ENCODE data around the gene OSBPL6.

DNA sequence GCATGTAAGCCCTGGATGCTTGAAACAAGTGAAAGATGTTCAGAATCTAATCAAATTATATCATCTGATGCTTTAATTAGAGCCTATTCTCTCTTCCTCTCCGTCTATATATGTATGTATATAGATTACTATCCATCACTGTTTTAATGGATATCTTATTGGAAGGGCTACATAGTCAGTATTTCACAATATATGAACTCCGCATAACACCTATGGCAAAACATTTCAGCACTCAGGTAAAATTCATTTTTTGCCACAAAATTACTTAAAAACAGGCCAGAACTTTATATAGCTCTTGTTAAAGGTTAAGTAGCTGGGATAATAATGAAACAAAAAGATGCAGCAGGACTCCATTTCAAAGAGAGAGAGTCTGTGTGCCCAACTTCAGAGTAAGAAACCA is 258.0 kb downstream of the OSBPL6 start:
- TF ChIP-seq, protein P1, sequence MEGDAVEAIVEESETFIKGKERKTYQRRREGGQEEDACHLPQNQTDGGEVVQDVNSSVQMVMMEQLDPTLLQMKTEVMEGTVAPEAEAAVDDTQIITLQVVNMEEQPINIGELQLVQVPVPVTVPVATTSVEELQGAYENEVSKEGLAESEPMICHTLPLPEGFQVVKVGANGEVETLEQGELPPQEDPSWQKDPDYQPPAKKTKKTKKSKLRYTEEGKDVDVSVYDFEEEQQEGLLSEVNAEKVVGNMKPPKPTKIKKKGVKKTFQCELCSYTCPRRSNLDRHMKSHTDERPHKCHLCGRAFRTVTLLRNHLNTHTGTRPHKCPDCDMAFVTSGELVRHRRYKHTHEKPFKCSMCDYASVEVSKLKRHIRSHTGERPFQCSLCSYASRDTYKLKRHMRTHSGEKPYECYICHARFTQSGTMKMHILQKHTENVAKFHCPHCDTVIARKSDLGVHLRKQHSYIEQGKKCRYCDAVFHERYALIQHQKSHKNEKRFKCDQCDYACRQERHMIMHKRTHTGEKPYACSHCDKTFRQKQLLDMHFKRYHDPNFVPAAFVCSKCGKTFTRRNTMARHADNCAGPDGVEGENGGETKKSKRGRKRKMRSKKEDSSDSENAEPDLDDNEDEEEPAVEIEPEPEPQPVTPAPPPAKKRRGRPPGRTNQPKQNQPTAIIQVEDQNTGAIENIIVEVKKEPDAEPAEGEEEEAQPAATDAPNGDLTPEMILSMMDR (IDR thresholded peaks at IDR 0.05; ENCODE audit: borderline replicate concordance, extremely low read depth, low read length, poor library complexity, severe bottlenecking), result no peak
- TF ChIP-seq EZH2 (IDR thresholded peaks at IDR 0.05; ENCODE audit: borderline replicate concordance, low read depth, low read length, severe bottlenecking), result no peak
